Activated CD8-positive, alpha-beta memory T cell treated with anti-CD3 and anti-CD28 coated beads, Interleukin-2, amount 10 ng/mL, durations not matched to agents 7 days and 5 days (primary cell): ENCODE data around the gene MIDN. TPM values are rescaled to one million over a fixed set of nuclear protein-coding genes. Genes with fewer than 3 reads are reported as not detected.
"Not testable (repeated sequence)": the region's sequence is repeated elsewhere in the genome, so short reads cannot be mapped to it uniquely, and the experiment has no call there.

Source experiments
- ATAC-seq: fragments of 150-1000 bp; cut with Tn5 transposase; one replicate; pipeline ENCODE4 v1.10.0; 2021; ENCODE audit warnings: moderate library complexity
- CTCF ChIA-PET: fragments of 350-600 bp; sonication (Branson Sonifier 250); formaldehyde crosslinking; loops from one replicate; lab custom pipeline; 2021; ENCODE audit warnings: antibody characterized with exemption; lab: Charles Lee
- DNase-seq: peaks from one replicate; pipeline ENCODE4 v3.0.0-alpha.2; 2020
- H3K27ac Mint-ChIP-seq: one replicate; pipeline ENCODE4 v1.8.0; 2021; ENCODE audit warnings: mild to moderate bottlenecking, mixed read lengths
- H3K27me3 Mint-ChIP-seq: one replicate; pipeline ENCODE4 v1.8.0; 2021; ENCODE audit warnings: mixed read lengths
- H3K36me3 Mint-ChIP-seq: one replicate; pipeline ENCODE4 v1.8.0; 2021; ENCODE audit warnings: mild to moderate bottlenecking, mixed read lengths
- H3K4me1 Mint-ChIP-seq: one replicate; pipeline ENCODE4 v1.8.0; 2021; ENCODE audit warnings: mixed read lengths
- H3K4me3 Mint-ChIP-seq: one replicate; pipeline ENCODE4 v1.8.0; 2021; ENCODE audit warnings: mild to moderate bottlenecking, moderate library complexity, mixed read lengths
- H3K9me3 Mint-ChIP-seq: one replicate; pipeline ENCODE4 v1.8.0; 2022; ENCODE audit warnings: low read depth, mixed read lengths
- total RNA-seq, 2 experiments: library from RNA; stranded (reverse); gene quantifications; one replicate each; pipeline ENCODE4 v1.2.3, GENCODE V29; 2021

MIDN gene
- total RNA-seq, 2 experiments from 2014 or later = 73.3 to 88.6 TPM

DNA sequence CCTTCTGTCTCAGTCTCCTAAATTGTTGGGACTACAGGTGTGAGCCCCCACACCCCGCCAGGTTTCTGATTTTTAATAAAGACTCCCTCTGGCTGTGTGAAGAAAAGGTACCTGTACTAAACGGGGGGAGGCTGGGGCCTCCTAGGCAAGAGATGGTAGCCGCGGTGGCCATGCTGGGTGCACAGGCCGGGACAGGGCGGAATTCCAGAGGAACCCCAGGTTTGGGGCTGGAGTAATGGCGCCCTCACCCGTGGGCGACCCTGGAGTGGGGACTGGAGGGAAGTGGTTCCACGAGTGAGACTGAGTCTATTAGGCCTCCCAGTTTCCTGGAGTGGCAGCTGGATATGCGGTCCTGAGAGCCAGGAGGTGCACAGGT, 9.0 kb upstream of the MIDN start:
- CTCF ChIA-PET = interaction anchor here (1.0 to 10.1 kb wide), 5 partner anchors 17 to 211 kb away, joined by 3 to 723 read pairs (median 3); partner anchors contain the start of gene CIRBP
- Mint-ChIP-seq H3K9me3 (no peaks in the 10 kb centered on the region), H3K27ac (no peak overlapping the region), H3K27me3 (peaks cover 16% of the 10 kb centered on the region), H3K36me3 (no peaks in the 10 kb centered on the region), H3K4me1 (peaks cover 31% of the 10 kb centered on the region), H3K4me3 (no peak overlapping the region)
- no peak for DNase-seq
- no peak for ATAC-seq

DNA sequence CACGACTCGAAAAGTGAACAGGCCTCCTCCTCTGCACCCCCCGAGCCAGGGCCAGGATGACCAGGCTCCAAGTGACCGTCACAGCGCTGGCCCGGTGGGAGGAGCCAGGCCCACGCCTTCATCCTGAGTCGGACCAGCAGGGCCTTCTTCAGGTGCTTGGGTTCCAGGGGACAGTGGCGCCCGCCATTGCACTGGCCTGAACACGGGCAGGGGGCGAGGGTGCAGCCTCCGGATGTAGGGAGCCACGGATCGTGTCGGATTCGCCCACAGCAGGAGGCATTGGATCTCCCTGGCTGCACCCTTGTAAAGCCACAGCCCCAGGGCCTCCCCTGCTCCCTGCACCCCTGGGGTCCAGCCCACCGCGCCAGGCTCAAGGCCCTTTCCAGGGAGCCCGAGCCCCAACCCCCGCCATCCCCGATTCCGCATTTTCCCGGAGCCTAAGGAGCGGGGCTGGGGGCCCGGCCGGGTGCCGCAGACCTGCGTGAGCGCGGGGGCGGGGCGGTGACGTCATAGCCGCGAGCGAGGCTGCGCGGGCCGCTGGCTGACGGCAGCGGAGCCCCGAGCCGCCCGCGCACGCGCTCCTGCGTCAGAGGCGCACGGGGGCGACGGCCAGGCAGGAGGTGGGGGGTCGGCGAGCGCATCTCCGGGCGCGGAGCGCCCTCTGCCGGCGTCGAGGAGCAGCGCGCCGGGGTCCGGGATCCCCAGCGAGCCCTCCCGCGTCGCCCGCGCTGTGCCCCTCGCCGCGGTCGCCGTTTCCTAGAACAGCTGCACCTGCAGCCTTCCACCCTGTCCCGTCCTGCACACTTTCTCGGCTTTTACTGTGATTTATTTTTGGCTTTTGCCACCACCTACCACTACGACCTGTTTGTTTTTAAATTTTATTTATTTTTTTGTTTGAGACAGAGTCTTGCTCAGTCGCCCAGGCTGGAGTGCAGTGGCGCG, 8.3 kb upstream of the MIDN start:
- Mint-ChIP-seq H3K27ac (peak overlapping the region; percentile 66), H3K4me1 (peaks cover 35% of the 10 kb centered on the region), H3K36me3 (no peaks in the 10 kb centered on the region), H3K4me3 (peak overlapping the region; percentile 73), H3K9me3 (no peaks in the 10 kb centered on the region), H3K27me3 (peaks cover 16% of the 10 kb centered on the region)
- ATAC-seq = peak; percentile 65
- DNase-seq = peak; percentile 93
- CTCF ChIA-PET = interaction anchor here (0.6 to 10.1 kb wide), 21 partner anchors 9 to 333 kb away, joined by 3 to 723 read pairs (median 3); partner anchors contain the start of genes CIRBP, CNN2 and FAM174C

- H3K27ac Mint-ChIP-seq = peak overlapping the region; percentile 84
- H3K4me1 Mint-ChIP-seq = peaks cover 35% of the 10 kb centered on the region
- CTCF ChIA-PET = interaction anchor here (0.6 to 10.1 kb wide), 23 partner anchors 8 to 378 kb away, joined by 3 to 723 read pairs (median 3); partner anchors contain the start of genes CIRBP, CNN2, FAM174C and WDR18
- no peak for ATAC-seq
- no peak for DNase-seq
- no peaks in the 10 kb centered on the region for H3K36me3 Mint-ChIP-seq
- H3K4me3 Mint-ChIP-seq = peak overlapping the region; percentile 73
- H3K9me3 Mint-ChIP-seq = no peaks in the 10 kb centered on the region
- H3K27me3 Mint-ChIP-seq = peaks cover 14% of the 10 kb centered on the region
Measured at GRCh38 chr19:1240925-1241324, 7.5 kb upstream of the MIDN start.

DNA sequence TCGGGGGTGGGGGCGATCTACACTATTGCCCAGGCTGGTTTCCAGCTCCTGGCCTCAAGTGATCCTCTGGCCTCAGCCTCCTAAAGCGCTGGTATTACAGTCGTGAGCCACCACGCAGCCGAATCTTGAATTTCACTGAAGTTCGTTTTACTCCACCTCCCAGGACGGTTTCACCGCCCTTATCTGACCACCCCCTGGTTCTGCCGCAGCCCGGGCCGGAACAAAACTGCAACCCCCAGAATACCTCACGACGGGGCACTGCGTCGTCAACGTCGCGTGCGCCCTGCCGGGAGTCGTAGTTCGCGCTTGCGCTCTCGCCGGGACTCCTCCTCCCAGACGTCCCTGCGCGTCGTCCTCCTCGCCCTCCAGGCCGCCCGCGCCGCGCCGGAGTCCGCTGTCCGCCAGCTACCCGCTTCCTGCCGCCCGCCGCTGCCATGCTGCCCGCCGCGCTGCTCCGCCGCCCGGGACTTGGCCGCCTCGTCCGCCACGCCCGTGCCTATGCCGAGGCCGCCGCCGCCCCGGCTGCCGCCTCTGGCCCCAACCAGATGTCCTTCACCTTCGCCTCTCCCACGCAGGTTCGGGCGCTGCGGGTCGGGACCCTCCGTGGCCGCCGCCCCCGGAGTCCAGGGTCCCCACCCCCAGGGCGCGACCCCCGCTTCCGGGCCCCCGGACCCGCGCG, 6.8 kb upstream of the MIDN start, which contains the start of gene ATP5F1D:
Gene ATP5F1D (plus strand): TSS at position 335 of the 679 bp plus-strand sequence. CDS start 100 bp downstream, at position 435.
- CTCF ChIA-PET = interaction anchor here (0.6 to 10.1 kb wide), 14 partner anchors 18 to 379 kb away, joined by 3 to 723 read pairs (median 4); partner anchors contain the start of genes CIRBP, CNN2, FAM174C and WDR18
- H3K9me3 Mint-ChIP-seq = no peaks in the 10 kb centered on the region
- H3K36me3 Mint-ChIP-seq = no peaks in the 10 kb centered on the region
- ATAC-seq (peak; percentile 76), DNase-seq (peak; percentile 96)
- H3K27ac Mint-ChIP-seq = peak within 1 kb of the TSS; percentile 84
- peaks cover 13% of the 10 kb centered on the region for H3K27me3 Mint-ChIP-seq
- peaks cover 35% of the 10 kb centered on the region for H3K4me1 Mint-ChIP-seq
- peak within 1 kb of the TSS; percentile 73 for H3K4me3 Mint-ChIP-seq

- Mint-ChIP-seq H3K36me3 (no peaks in the 10 kb centered on the region), H3K4me3 (peak overlapping the region; percentile 59), H3K27ac (peak overlapping the region; percentile 87), H3K9me3 (no peaks in the 10 kb centered on the region), H3K27me3 (peaks cover 5% of the 10 kb centered on the region), H3K4me1 (peaks cover 28% of the 10 kb centered on the region)
- peak; percentile 91 for DNase-seq
- CTCF ChIA-PET = interaction anchor here (0.7 to 10.1 kb wide), 48 partner anchors 12 to 611 kb away, joined by 3 to 723 read pairs (median 4); partner anchors contain the start of genes ABCA7, CIRBP, CNN2 and FAM174C
- peak; percentile 38 for ATAC-seq
Measured at GRCh38 chr19:1243768-1244692, 4.4 kb upstream of the MIDN start.

DNA sequence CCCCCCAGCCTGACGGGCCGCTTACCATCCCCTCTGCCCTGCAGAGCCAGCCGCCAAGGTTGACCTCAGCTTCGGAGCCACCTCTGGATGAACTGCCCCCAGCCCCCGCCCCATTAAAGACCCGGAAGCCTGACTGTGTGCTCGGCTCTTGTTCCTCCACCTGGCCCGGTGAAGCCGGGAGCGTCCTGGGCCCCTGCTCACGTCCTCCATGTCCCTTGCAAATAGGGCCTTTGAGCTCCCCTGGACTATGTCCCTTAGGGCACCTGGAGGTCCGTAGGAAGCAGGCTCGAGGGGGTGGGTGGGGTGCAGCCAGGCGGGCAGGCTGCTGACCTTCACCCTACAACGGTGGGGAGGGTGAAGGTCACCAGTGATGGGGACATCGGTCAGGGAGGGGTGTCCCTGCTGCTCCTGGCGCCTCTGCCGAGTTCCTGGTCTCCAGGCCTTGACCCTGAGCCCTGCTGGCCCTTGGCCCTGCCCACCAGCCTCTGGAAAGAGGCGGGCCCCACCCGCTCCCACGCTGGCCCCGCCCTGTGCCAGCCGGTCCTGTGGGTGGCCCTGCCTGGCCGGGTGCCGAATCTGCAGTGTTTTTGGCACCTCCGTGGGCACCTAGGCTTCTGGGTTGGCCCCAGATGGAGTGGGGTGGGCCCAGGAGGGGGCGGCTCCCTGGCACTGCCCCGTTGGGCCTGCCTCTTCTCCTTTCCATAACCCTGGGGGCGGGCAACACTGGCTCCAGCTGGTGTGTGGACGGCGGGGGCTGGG, 3.5 kb upstream of the MIDN start:
- CTCF ChIA-PET = interaction anchor here (0.7 to 10.1 kb wide), 45 partner anchors 12 to 611 kb away, joined by 3 to 723 read pairs (median 5); partner anchors contain the start of genes ABCA7, CIRBP, CNN2 and FAM174C
- no peak for ATAC-seq
- DNase-seq = no peak
- Mint-ChIP-seq H3K4me3 (peak overlapping the region; percentile 59), H3K9me3 (no peaks in the 10 kb centered on the region), H3K27me3 (no peaks in the 10 kb centered on the region), H3K36me3 (peaks cover 2% of the 10 kb centered on the region), H3K4me1 (peaks cover 28% of the 10 kb centered on the region), H3K27ac (peak overlapping the region; percentile 87)

- no peak for DNase-seq
- Mint-ChIP-seq H3K4me3 (no peak overlapping the region), H3K27ac (no peak overlapping the region)
Measured at GRCh38 chr19:1245494-1246264, 2.7 kb upstream of the MIDN start.

DNA sequence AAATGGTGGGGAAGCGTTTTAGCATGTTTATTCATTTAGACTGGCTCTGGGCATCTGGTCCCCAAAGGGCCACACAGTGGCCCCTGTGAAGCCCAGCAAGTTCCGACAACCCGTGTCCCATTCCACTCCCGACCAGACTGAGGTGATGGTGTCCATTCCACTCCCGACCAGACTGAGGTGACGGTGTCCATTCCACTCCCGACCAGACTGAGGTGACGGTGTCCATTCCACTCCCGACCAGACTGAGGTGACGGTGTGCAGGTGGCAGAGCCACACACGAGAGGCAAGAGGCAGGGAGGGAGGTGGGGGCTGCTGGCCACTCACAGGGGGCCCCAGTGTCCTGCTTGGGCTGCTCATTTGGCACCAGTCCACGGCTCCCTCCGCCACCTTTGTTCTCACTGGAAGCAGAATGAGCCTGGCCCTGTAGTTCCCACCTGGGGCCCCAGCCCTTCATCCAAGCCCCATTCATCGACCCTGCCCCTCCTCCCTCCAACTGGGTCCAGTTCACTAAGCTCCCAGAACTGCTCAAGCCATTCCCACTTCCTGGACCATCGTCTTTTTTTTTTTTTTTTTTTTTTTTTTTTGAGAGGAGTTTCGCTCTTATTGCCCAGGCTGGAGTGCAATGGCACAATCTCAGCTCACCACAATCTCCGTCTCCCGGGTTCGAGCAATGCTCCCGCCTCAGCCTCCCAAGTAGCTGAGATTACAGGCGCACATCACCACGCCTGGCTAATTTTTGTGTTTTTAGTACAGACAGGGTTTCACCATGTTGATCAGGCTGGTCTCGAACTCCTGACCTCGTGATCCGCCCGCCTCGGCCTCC, 1.9 kb upstream of the MIDN start:
- not testable (repeated sequence) for H3K27ac Mint-ChIP-seq, H3K36me3 Mint-ChIP-seq, H3K4me3 Mint-ChIP-seq, H3K27me3 Mint-ChIP-seq, ATAC-seq, DNase-seq, H3K9me3 Mint-ChIP-seq
- CTCF ChIA-PET = interaction anchor here (0.6 to 10.1 kb wide), 2 partner anchors 15 to 28 kb away, joined by 3 to 723 read pairs; partner anchors contain the start of gene CIRBP
- peaks cover 21% of the 10 kb centered on the region for H3K4me1 Mint-ChIP-seq

More at GRCh38 chr19:1245494-1246264, 2.7 kb upstream of the MIDN start:
- Mint-ChIP-seq H3K36me3 (peaks cover 2% of the 10 kb centered on the region), H3K9me3 (no peaks in the 10 kb centered on the region), H3K4me1 (peaks cover 28% of the 10 kb centered on the region), H3K27me3 (no peaks in the 10 kb centered on the region)
- no peak for ATAC-seq
- CTCF ChIA-PET = interaction anchor here (2.9 to 10.1 kb wide), 2 partner anchors 15 to 38 kb away, joined by 10 to 723 read pairs; partner anchors contain the start of gene CIRBP

DNA sequence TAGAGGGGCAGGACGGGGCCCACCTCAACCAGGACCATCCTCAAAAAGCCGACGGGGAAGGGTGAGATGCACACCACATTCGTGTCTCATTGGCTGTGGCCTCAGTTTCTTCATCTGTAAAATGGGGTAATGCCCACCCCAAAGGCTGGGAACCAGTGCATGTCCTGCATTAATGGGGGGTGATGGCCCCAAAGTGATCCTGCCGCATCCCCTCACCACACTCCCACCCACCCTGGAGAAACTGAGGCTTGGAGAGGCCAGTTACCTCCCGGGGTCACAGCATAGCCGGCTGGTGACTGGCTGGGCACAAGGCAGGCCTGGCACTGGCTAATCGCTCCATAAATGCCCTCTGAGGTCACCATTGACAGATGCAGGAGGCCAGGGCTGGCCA, 640 bp upstream of the MIDN start:
- Mint-ChIP-seq H3K36me3 (peaks cover 12% of the 10 kb centered on the region), H3K9me3 (no peaks in the 10 kb centered on the region), H3K4me1 (peaks cover 13% of the 10 kb centered on the region), H3K4me3 (no peak overlapping the region), H3K27ac (peak overlapping the region; percentile 70), H3K27me3 (no peaks in the 10 kb centered on the region)
- DNase-seq (no peak), ATAC-seq (no peak)
- CTCF ChIA-PET = interaction anchor here (10.1 kb wide), 1 partner anchor 13 kb away, joined by 723 read pairs; the partner anchor contains the start of gene CIRBP

- no peaks in the 10 kb centered on the region for H3K9me3 Mint-ChIP-seq
- H3K36me3 Mint-ChIP-seq = peaks cover 15% of the 10 kb centered on the region
- peak overlapping the region; percentile 79 for H3K4me3 Mint-ChIP-seq
- H3K27ac Mint-ChIP-seq = peak overlapping the region; percentile 91
- CTCF ChIA-PET = interaction anchor here (0.6 to 1.0 kb wide), 4 partner anchors 8 to 25 kb away, joined by 3 to 14 read pairs (median 4); partner anchors contain the start of gene CIRBP
- peaks cover 8% of the 10 kb centered on the region for H3K4me1 Mint-ChIP-seq
- ATAC-seq (peak; percentile 18), DNase-seq (peak; percentile 85)
- H3K27me3 Mint-ChIP-seq = no peaks in the 10 kb centered on the region
Measured at GRCh38 chr19:1248786-1249297, 459 bp downstream of the MIDN start.
